HT1080 (cell line): ENCODE measurements around the gene OXCT2. TPM values are rescaled to one million over a fixed set of nuclear protein-coding genes. Genes with fewer than 3 reads are reported as not detected.
"Not testable (repeated sequence)": the region's sequence is repeated elsewhere in the genome, so short reads cannot be mapped to it uniquely, and the experiment has no call there.

Experiments
- DNase-seq: peaks from one replicate; pipeline ENCODE4 v3.0.0-alpha.2; 2015; ENCODE audit warnings: low read depth
- total RNA-seq: library from RNA; depleted of rRNA; stranded (reverse); fragments of >200 nt; shearing (Covaris generic); gene quantifications from 2 replicates; pipeline ENCODE4 v1.2.3, GENCODE V29; 2014

Gene OXCT2
- total RNA-seq, 1 experiment from 2014 or later: not detected

DNA sequence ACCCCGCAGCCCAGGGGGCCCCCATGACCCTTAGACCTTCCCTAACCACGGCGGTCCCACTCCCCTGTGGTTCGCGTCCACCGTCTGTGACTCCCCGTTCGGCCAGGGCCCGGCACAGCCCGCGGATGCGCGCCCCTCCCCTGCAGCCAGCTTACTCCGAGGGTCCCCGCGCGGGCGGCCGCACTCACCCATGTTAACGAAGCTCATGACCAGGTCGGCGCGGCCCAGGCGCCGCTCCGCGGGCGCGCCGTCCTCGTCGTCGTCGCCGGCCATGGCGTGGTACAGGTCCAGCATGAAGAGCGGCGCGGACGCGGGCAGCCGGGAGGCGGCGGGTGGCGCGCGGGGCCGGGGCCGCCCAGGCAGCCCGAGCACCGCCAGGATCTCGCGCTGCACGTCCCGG is 16.8 kb upstream of the OXCT2 start:
- not testable (repeated sequence) for DNase-seq

DNA sequence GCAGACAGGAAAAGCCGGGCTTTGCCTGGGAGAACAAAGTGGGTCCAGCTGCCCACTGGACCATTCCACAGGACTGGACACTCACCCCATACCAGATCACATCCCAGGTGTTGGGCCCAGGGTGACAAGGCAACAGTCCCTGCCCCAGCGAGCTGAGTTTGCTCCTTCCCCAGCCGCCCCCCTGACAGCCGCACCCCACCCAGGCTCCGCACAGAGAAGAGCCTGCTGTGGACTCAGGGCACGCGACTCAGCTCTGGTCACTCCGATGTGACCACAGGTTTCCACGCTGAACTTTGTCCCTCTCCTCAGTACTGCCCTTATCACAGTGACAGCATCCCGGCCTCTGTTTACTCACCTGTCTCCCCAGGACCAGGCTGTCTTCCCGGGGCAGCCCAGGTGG is 16.3 kb upstream of the OXCT2 start:
- no peak for DNase-seq

- DNase-seq: not testable (repeated sequence)
Measured at GRCh38 chr1:39787108-39787375, 15.9 kb upstream of the OXCT2 start.

DNA sequence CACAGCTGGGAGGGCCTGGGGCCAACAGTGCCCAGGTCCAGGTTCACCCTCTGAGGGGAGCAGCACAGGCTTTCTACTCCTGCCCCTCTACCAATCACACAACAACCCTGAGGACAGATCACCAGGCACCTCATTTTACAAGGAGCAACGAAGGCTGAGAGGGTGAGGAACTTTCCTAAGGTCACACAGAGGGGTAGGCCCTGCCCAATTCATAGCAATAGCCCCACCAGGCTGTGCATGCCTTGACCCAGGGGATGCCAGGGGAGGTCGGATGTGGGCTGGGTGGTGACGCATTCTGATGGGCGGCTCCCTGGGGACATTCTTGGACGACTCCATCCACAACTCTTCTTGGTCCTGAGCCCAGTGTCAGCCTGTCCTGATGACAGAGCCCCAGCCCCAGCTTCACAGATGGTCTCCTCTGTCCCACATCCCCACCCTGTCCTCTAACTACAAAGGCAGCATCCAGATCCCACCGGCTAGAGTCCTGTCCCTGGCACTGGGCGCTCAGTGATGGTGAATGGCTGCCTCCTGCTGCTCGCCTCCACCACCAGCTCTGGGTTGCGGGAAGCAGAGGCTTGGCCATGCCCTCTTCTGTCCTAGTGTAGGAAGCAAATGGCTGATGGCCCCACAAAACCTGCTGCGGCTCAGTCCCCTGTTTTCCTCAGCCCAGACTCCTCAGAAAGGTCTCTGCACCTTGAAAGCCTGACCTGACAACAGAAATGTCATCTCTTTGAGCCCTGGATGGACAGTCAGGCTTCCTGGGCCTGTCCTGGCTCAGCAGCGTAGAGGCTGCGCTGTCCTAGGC is 15.4 kb upstream of the OXCT2 start:
- DNase-seq: not testable (repeated sequence)

DNA sequence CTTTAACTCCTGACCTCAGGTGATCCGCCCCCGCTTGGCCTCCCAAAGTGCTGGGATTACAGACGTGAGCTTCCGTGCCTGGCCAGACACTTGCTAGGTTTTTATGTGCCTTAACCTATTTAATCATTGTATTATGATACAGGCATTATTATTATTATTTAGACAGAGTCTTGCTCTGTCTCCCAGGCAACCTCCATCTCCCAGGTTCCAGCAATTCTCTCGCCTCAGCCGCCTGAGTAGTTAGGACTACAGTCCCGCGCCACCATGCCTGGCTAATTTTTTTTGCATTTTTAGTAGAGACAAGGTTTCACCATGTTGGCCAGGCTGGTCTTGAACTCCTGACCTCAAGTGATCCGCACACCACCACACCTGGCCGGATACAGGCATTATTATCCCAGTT is 11.5 kb upstream of the OXCT2 start:
- not testable (repeated sequence) for DNase-seq

- DNase-seq: no peak
Measured at GRCh38 chr1:39782103-39782502, 11.0 kb upstream of the OXCT2 start.

DNA sequence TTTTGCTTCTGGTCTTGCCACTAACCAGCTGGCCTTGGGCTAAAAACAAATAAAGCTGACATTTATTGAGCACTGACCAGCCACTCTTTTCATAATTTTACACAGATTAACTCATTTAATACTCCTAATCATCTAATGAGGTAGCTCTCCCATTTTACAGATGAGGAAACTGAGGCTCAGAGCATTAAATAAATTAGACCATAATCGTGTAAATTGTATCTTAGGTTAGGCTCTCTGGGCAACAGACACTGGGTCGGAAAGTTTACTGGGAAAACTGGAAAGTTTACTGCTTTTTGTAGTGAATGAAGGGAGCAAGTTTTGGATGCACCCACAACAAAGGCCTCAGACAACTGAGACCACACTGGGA is 10.2 kb upstream of the OXCT2 start:
- no peak for DNase-seq

- no peak for DNase-seq
Measured at GRCh38 chr1:39779821-39780220, 8.7 kb upstream of the OXCT2 start.

DNA sequence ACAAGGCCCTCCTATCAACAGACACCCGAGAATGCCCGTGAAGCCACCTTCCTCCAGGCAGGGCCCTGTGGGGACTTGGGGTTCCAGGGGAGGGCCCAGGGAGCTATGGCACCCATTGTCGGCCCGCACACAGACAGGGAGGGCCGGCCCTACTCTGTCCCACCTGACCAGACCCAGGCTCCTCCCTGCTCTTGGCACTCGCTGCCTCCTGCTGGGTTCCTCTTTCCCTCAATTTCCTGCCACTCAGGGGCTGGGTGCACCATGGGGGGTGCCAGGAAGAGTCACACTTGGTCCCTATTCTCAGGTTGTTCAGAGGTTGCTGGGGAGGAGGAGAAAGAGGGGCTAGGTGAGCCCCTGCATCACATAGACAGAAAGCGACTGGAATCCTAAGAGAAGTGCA is 8.0 kb upstream of the OXCT2 start:
- DNase-seq: no peak

GRCh38 chr1:39778463-39779099 is 7.4 kb upstream of the OXCT2 start:
- not testable (repeated sequence) for DNase-seq

GRCh38 chr1:39777896-39778295 is 6.7 kb upstream of the OXCT2 start:
- DNase-seq: not testable (repeated sequence)

GRCh38 chr1:39777306-39777705 is 6.2 kb upstream of the OXCT2 start:
- DNase-seq: no peak

- DNase-seq: no peak
Measured at GRCh38 chr1:39776886-39777285, 5.7 kb upstream of the OXCT2 start.

GRCh38 chr1:39776400-39776713 is 5.2 kb upstream of the OXCT2 start:
- peak; percentile 33 for DNase-seq

DNA sequence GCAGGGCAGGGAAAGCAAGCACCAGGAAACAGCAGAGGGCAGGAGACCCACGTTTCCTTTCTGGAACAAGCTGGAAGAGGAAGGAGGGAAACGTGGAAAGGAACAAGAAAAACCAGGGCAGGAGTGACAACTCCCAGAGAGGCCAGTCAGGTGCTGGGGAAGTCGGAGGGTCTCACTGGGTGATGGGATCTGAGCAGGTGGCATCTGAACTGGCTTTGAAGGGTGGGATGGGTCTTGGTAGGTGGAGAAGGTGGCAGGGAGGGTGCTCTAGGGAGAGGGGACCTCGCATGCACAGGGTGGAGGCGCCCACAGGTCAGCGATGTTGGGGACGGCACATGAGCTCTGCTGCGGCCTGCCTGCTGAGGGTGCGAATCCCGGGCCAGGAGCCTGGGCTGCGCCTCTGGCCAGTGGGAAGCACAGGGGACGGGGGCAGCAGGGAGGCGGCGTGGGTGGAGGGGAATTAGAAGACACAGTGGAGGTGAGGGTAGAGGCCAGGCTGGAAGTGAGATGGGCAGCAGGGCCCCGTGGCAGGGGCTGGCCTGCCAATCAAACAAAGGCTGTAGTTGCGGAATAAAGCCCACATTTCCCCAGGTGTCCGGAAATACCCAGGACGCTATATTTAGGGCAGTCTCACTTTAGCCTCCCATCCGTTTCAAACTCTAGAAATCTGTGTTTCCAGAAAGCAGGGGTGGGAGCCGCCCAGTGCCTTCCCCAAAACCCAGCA is 4.7 kb upstream of the OXCT2 start:
- DNase-seq: not testable (repeated sequence)

DNA sequence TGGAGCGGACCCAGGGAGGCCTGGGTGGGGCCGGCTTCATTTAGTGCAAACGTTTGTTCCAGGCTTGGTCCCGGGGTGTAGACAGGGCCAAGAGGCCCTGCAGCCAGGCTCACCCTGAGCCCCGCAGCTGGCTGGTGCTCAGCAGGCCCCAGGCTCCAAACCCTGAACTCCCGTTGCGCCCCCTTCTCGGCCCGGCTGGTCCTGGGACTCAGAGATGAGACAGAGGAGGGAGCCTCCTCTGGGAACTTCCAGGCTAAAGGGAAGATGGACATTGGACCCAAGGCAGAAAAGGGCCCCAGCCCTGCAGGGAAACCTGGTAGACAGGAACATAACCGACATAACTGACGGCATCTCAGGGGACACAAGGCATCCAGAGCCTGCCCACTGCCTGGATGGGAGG is 4.0 kb upstream of the OXCT2 start:
- DNase-seq: not testable (repeated sequence)

DNA sequence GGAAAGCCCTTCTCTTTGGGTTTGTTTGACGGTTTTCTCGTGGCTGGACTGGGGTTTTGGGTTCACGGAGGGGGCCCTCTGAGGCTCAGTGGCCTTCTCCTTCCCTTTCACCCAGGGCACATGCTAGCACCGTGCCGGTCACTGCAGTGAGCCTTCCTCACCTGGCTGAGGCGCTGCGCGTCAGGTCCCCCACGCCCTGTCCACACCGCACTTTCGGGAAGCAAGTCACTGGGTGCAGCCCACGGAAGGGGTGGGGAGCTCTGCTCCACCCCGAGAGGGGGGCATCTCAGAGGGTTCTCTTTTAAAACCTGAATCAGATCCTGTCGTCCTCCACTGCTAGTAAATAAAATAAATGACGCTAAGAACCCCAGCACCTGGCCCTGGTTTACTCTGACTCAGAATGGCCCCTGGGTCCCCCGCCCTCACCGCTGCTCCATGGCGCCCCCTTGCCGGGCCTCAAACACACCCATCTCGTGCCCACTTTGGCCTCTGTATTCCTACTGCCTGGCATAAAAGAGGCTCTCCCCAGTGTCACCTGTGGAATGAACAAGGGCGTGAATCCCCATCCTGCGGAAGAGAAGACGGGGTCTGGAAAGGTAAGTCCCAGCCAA is 2.3 kb upstream of the OXCT2 start:
- DNase-seq: not testable (repeated sequence)

DNA sequence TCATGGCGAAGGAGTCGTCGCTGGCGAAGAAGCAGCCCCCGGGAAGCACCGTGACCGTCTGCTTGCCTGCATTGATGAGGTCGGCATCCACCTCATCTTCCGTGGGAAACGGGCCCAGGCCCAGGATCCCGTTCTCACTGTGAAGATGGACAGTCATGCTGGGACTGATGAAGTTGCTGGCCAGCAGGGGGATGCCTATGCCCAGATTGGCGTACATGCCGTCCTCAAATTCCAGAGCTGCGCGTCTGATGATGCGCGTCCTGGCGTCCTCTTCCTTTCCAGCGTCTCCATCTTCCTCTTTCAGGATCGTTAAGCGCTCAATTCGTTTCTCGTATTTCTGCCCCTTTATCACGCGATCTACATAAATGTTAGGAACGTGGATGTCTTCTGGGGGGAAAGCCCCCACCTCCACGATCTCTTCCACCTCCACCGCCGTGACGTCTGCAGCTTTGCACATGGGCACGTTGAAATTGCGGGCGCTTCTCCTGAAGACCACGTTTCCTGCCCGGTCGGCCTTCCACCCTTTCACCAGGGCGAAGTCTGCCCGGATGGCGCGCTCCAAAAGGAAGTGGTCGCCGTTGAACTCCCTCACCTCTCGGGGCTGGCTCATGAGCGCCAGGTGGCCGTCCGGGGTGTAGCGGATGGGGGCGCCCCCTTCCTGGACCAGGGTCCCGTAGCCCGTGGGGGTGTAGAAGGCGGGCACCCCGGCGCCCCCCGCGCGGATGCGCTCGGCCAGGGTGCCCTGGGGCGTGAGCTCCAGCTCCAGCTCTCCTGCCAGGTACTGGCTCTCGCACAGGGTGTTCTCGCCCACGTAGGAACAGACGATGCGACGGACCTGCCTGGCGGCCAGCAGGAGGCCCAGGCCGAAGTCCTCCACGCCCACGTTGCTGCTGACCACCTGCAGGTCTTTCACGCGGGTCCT is 787 bp downstream of the OXCT2 start:
- not testable (repeated sequence) for DNase-seq

DNA sequence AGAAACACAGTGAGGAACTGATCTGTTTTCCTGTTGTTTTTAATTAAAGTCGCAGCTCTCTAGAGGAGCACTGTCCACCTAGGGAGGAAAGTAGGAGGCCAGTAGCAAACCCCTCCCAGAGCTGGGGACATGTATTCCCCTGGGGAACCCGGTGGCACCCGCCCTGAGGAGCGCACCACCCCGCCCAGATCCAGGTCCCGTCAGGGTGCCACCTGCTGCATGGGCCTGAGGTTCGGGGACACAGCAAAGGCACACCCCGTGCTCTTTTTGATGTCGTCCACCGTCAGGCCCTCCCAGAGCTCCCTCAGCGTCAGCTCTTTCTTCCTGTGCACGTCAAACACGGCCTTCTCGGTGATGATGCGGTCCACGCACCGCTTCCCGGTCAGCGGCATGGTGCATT is 1.6 kb downstream of the OXCT2 start:
- DNase-seq: not testable (repeated sequence)

GRCh38 chr1:39766466-39766865 is 4.7 kb downstream of the OXCT2 start:
- DNase-seq: not testable (repeated sequence)

DNA sequence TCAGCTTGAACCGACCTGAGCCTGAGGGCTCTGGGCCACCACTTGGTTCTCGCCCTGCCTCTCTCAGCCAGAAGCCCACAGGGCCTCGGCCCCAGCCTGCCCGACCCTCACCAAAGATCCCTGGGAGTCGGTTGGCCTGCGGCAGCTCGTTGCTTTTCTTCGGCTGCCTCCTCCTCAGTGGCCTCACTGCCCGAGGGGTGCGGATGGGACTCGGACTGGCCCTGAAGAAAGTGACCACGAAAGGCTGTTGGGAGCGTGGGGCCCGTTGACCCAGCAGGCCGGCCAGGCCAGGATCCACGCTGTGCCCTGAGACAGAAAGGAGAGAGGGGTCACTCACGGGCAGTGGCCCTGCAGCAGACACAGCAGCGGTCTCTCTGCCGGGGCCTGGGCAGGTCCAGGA is 6.6 kb downstream of the OXCT2 start:
- not testable (repeated sequence) for DNase-seq
